Coronary artery (tissue), 2 donors: ENCODE data around the gene RBCK1.

Experiments used
- DNase-seq: peaks from one replicate; pipeline ENCODE4 v3.0.0-alpha.2; 2017; ENCODE audit warnings: low spot score
- H3K27ac ChIP-seq, 2 donors: fragments of 200-600 bp; sonication (generic); one replicate each; pipeline ENCODE4 v1.5.1; 2016 to 2019
- H3K4me3 ChIP-seq: fragments of 200-600 bp; sonication (generic); 2 replicates; pipeline ENCODE4 v1.5.1; 2016; ENCODE audit warnings: mild to moderate bottlenecking, moderate library complexity
- TF ChIP-seq, protein P1 (sequence below): fragments of 200-600 bp; sonication (generic); IDR thresholded peaks from one replicate; pipeline ENCODE4 v1.5.1; 2019; ENCODE audit warnings: antibody characterized with exemption

RBCK1 gene

DNA sequence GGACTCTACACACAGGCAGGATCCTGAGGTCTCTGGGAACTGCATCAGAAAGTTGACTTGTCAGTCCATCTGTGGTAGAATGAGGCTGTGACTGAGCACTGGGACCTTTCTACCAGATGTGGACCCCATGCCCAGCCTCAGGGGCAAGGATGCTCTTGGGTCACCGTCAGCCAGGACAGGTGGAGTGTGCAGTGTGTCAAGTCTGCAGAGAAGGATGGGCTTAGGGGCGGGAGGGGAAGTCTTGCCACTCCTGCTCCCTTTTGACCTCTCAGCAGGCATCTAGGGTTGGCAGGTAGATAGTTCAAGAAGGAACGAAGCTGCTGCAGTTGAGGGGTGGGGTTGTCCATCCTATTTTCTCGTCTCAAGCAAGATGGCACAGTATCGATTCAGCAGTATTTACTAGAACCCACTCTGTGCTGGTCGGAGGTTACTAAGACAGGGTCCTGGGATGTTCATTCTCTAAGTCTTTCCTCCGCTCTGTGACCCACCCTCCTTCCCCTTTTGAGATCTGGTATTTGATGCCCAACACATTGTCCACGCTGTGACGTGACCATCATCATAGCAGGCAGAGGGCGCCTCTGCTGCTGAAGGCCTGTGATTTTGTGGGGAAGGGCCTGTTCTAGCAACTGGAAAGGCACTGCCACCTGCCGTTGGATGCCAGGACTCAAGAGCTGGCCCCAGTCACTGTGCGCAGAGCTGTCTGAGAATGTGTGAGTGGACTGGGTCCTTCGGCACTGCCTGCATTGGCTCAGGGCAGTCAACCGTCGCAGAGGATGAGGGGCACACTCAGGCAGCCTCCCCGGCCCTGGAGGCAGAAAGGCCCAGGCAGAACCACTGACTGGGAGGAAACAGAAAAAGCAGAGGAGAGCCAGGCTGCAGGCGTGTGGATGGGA lies 23.2 kb downstream of the RBCK1 start:
- TF ChIP-seq, protein P1, sequence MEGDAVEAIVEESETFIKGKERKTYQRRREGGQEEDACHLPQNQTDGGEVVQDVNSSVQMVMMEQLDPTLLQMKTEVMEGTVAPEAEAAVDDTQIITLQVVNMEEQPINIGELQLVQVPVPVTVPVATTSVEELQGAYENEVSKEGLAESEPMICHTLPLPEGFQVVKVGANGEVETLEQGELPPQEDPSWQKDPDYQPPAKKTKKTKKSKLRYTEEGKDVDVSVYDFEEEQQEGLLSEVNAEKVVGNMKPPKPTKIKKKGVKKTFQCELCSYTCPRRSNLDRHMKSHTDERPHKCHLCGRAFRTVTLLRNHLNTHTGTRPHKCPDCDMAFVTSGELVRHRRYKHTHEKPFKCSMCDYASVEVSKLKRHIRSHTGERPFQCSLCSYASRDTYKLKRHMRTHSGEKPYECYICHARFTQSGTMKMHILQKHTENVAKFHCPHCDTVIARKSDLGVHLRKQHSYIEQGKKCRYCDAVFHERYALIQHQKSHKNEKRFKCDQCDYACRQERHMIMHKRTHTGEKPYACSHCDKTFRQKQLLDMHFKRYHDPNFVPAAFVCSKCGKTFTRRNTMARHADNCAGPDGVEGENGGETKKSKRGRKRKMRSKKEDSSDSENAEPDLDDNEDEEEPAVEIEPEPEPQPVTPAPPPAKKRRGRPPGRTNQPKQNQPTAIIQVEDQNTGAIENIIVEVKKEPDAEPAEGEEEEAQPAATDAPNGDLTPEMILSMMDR = peak; percentile 20
- Histone ChIP-seq H3K27ac (no peak overlapping the region), H3K4me3 (no peak overlapping the region)
- no peak for DNase-seq

DNA sequence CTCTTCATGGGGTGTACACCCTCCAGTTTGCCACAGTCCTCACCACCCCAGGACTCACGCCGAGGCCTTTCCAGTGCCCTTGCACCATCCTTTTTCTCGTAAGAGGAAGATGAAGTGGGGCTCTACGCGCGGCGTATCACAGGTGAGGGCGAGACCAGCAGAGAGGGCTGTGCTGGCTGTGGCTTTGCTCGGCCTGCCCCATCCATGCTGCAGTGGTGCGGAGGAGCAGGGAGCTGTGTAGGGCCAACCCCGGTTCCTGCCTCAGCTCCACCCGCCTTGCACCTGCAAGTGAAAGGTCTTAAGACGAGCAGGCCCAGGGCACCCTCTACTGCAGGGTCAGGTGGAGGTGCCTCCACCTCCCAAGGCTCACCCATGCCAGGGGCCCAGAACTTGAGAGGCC lies 24.1 kb downstream of the RBCK1 start:
- H3K4me3 ChIP-seq = no peak overlapping the region
- TF ChIP-seq, protein P1 = no peak
- no peak overlapping the region for H3K27ac ChIP-seq
- no peak for DNase-seq

DNA sequence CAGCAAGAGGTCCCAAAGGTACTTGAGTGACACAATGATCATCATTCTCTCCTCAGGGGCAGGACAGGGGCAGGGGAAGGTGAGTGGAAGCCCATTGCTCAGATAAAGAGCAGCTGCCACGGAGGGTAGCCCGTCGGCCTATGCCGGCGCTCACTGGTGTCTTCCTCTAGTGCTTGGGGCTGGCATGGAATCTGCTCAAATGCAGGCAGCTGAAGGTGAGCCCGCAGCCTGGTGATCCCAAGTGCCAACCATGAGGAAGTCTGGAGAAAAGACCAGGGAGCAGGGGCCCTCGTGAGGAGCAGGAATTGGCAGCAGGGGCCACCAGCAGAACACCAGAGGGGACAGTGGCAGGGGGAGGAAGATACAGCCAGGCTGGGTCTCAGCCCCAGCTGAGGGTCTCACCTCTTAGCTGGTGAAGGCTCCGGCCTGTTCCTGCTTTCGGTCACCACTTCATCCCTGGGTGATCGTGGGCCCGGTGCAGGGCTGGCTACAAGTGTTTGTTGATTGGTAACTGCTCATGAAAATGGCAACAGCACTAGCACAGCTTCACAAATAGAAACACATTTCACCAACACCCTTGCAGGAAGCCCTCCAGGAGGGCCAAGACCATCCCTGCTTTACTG lies 24.7 kb downstream of the RBCK1 start:
- TF ChIP-seq, protein P1 = no peak
- H3K27ac ChIP-seq = no peak overlapping the region
- no peak for DNase-seq
- no peak overlapping the region for H3K4me3 ChIP-seq

DNA sequence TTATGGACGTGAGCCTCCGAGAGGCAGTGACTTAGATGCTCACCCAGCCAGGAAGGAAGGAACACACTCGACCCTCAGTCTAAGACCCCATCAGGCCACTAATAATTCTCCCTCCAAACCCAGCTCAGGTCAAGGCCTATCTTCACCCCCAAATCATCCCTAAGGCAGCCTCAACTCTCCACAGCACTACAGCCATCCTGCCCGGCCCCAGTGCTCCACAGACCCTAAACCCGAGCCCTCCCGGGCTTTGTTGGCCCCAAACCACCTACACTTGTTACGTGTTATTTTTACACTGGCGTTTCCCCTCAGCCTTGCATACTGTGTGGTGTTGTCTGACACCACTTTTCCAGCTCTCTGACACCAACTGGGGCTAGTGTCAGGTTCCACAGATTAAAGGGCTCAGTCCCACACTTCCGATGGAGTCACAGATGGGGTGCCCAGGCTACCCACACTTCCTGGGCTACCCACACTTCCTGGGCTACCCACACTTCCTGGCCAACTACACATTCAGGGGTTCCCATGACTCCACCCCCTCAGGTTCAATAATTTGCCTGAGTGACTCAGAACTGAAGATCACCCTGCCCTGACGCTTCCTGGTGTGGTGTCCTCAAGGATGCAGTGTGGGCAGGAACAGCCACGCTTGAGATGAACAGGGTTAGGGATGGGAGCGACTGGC lies 25.3 kb downstream of the RBCK1 start:
- H3K4me3 ChIP-seq = no peak overlapping the region
- H3K27ac ChIP-seq = no peak overlapping the region
- TF ChIP-seq, protein P1 = no peak
- DNase-seq = no peak

DNA sequence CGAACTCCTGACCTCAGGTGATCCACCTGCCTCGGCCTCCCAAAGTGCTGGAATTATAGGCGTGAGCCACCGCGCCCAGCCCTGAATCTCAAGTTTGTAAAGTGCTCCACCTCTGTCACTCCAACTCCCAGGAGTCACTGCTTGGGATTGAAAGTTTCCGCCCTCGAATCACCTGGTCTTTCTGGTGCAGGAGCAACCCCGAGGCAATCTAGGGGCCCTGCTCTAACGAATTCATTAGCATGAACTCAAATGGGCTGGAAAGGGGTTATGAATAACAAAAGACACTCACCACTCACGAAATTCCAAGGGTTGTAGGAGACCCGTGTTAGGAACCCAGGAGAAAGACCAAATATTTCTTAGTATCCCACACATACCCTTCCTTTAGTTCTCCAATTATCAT lies 26.1 kb downstream of the RBCK1 start:
- Histone ChIP-seq H3K4me3 (no peak overlapping the region), H3K27ac (no peak overlapping the region)
- TF ChIP-seq, protein P1 = no peak
- DNase-seq = no peak

DNA sequence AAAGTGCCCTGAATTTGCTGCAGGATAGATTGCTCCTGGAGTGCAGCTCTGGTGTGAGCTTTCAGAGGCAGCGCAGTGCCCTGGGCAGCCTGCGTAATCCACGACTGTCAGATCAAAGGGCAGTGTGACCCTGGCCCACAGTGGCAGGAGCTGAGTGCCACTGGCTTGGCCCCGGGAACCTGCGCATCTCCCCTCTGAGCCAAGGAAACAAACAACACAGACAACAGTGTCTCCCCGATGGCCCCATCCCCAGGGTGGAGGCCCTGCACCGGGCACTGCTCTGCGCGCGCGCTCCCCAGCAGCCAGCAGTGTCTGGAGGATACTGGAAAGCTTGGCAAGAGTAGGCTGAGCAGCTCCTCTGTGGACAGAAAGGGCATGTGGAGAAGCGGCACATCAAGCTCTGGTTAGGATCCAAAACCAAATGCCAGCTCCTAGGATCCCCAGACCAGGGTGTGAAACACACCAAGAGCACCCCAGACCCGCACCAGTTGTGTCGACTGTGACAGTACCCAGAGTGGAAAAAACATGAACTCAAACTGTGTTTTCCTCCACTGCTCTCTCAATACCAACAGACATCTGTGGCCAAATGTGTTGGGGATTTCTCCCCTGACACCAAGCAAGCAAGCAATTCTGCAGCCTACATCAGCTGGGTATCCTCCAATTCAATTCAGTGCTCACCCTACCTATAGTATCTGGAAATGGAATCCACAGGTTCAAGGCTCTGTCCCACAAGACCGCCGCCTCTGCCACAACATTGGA lies 26.7 kb downstream of the RBCK1 start:
- H3K27ac ChIP-seq = no peak overlapping the region
- TF ChIP-seq, protein P1 = no peak
- DNase-seq = no peak
- no peak overlapping the region for H3K4me3 ChIP-seq
